A549 (cell line): Measurements from ENCODE around the gene ASIC2. TPM values are rescaled to one million over a fixed set of nuclear protein-coding genes. Genes with fewer than 3 reads are reported as not detected.
A peak's percentile ranks its signal among the peaks of the same experiment; 100 is the strongest.

Experiments used
- ATAC-seq, 2 experiments: fragments of 200-7000 bp in 1 of 2; fragments of >200 bp in 1 of 2; cut with Nextera tagmentation in 1 of 2; cut with Tn5 transposase in 1 of 2; 3 replicates each; pipeline versions ENCODE4 v1.8.0 to v1.9.1; 2018 to 2020; ENCODE audit warnings: mild to moderate bottlenecking in 1 of 2, moderate library complexity in 1 of 2
- CTCF ChIA-PET: fragments of 300-600 bp; sonication (Branson Sonifier 250); formaldehyde crosslinking; extraction: SDS; loops from one replicate; lab custom pipeline; 2021; ENCODE audit warnings: antibody characterized with exemption, inconsistent platforms; lab: Yijun Ruan, JAX
- POLR2A ChIA-PET: fragments of 350-600 bp; formaldehyde crosslinking; extraction: SDS; loops from one replicate; lab custom pipeline; 2021; ENCODE audit warnings: antibody characterized with exemption, inconsistent platforms; lab: Yijun Ruan, JAX
- DNase-seq, 2 experiments: peaks; one replicate each; pipeline versions ENCODE4 v3.0.0 to v3.0.0-alpha.2; 2011 to 2016; ENCODE audit warnings: low read depth in 1 of 2, low spot score in 1 of 2
- FAIRE-seq: peaks from 2 replicates; lab custom pipeline; 2011; peaks lifted over from hg19 to GRCh38; lab: Jason Lieb, UNC
- H3K27ac ChIP-seq, 2 experiments: fragments of >200 bp; sonication (Bioruptor Twin); formaldehyde crosslinking; 3 replicates each; pipeline ENCODE4 v1.5.1; 2016 to 2017
- H3K4me1 ChIP-seq: fragments of >200 bp; sonication (Bioruptor Twin); formaldehyde crosslinking; 3 replicates; pipeline ENCODE4 v1.6.1; 2016
- H3K4me2 ChIP-seq: fragments of >200 bp; sonication (Bioruptor Twin); formaldehyde crosslinking; 3 replicates; pipeline ENCODE4 v1.6.1; 2016
- H3K4me3 ChIP-seq: fragments of >200 bp; sonication (Bioruptor Twin); formaldehyde crosslinking; 3 replicates; pipeline ENCODE4 v1.5.1; 2016
- H3K9me3 ChIP-seq: fragments of >200 bp; sonication (Bioruptor Twin); formaldehyde crosslinking; 3 replicates; pipeline ENCODE4 v1.6.1; 2016
- BHLHE40 ChIP-seq: IDR thresholded peaks from 2 replicates; pipeline ENCODE4 v1.6.1; 2012; ENCODE audit warnings: low read depth, low read length, inconsistent platforms
- CHD2 ChIP-seq: fragments of 150-350 bp; IDR thresholded peaks from 2 replicates; pipeline ENCODE4 v1.6.1; 2014; ENCODE audit warnings: low read length; ENCODE audit not compliant: partially characterized antibody
- EHF ChIP-seq: fragments of 250-450 bp; sonication (Bioruptor Pico); IDR thresholded peaks from 2 replicates; pipeline ENCODE4 v1.5.0; 2020; ENCODE audit warnings: mild to moderate bottlenecking
- FOSB ChIP-seq: fragments of 250-450 bp; sonication (Bioruptor Pico); IDR thresholded peaks from 2 replicates; pipeline ENCODE4 v1.5.0; 2020; ENCODE audit warnings: mild to moderate bottlenecking, moderate library complexity
- FOSL2 ChIP-seq, 2 experiments: fragments of 450-650 bp in 1 of 2; fragments of >200 bp in 1 of 2; sonication (Bioruptor Twin) in 1 of 2; formaldehyde crosslinking; IDR thresholded peaks; 2 replicates each; pipeline versions ENCODE4 v1.5.0 to v1.6.1; 2016 to 2020; ENCODE audit warnings: mild to moderate bottlenecking in 1 of 2, moderate library complexity in 1 of 2
- HEYL ChIP-seq: fragments of 250-450 bp; sonication (Bioruptor Pico); IDR thresholded peaks from 2 replicates; pipeline ENCODE4 v1.8.0; 2021; ENCODE audit warnings: mild to moderate bottlenecking, moderate library complexity
- HOXB13 ChIP-seq: fragments of 250-450 bp; sonication (Bioruptor Pico); IDR thresholded peaks from 2 replicates; pipeline ENCODE4 v1.5.0; 2020; ENCODE audit warnings: low read depth, mild to moderate bottlenecking, moderate library complexity
- HOXB5 ChIP-seq: fragments of 250-450 bp; sonication (Bioruptor Pico); IDR thresholded peaks from 2 replicates; pipeline ENCODE4 v1.5.0; 2020; ENCODE audit warnings: mild to moderate bottlenecking, moderate library complexity
- JUN ChIP-seq, 2 experiments: fragments of >200 bp; sonication (Bioruptor Twin); formaldehyde crosslinking; IDR thresholded peaks; 2 replicates in 1 of 2; 3 replicates in 1 of 2; pipeline ENCODE4 v1.6.1; 2016 to 2017
- KDM5A ChIP-seq: fragments of 200-600 bp; sonication (generic); IDR thresholded peaks from 2 replicates; pipeline ENCODE4 v1.6.1; 2016; ENCODE audit warnings: antibody characterized with exemption, mild to moderate bottlenecking
- MAFK ChIP-seq: fragments of 450-650 bp; IDR thresholded peaks from 2 replicates; pipeline ENCODE4 v1.6.1; 2014; ENCODE audit not compliant: partially characterized antibody
- MAX ChIP-seq: IDR thresholded peaks from 2 replicates; pipeline ENCODE4 v1.6.1; 2012
- NPAS2 ChIP-seq: fragments of 250-450 bp; sonication (Bioruptor Pico); IDR thresholded peaks from 2 replicates; pipeline ENCODE4 v1.8.0; 2022; ENCODE audit warnings: mild to moderate bottlenecking, moderate library complexity, borderline replicate concordance
- NR3C1 ChIP-seq: fragments of >200 bp; sonication (Bioruptor Twin); formaldehyde crosslinking; IDR thresholded peaks from 3 replicates; pipeline ENCODE4 v1.6.1; 2017
- PHF8 ChIP-seq: fragments of 200-600 bp; sonication (generic); IDR thresholded peaks from 2 replicates; pipeline ENCODE4 v1.6.1; 2016; ENCODE audit warnings: low read depth, mild to moderate bottlenecking, antibody characterized with exemption, moderate library complexity, borderline replicate concordance
- RAD21 ChIP-seq, 2 experiments: fragments of >200 bp in 1 of 2; sonication (Bioruptor Twin) in 1 of 2; formaldehyde crosslinking in 1 of 2; IDR thresholded peaks in 1 of 2; conservative IDR thresholded peaks in 1 of 2; 2 replicates in 1 of 2; 3 replicates in 1 of 2; pipeline ENCODE4 v1.6.1; 2012 to 2018; ENCODE audit warnings: inconsistent platforms in 1 of 2
- RARB ChIP-seq: fragments of 250-450 bp; sonication (Bioruptor Pico); IDR thresholded peaks from 2 replicates; pipeline ENCODE4 v1.8.0; 2021; ENCODE audit warnings: mild to moderate bottlenecking, moderate library complexity
- TFCP2L1 ChIP-seq: fragments of 250-450 bp; sonication (Bioruptor Pico); IDR thresholded peaks from 2 replicates; pipeline ENCODE4 v1.5.0; 2021; ENCODE audit warnings: mild to moderate bottlenecking
- ZC3H11A ChIP-seq: fragments of 450-650 bp; IDR thresholded peaks from 2 replicates; pipeline ENCODE4 v1.6.1; 2014; ENCODE audit warnings: antibody characterized with exemption, mild to moderate bottlenecking
- WGBS: methylation state at CpG from one replicate; pipeline ENCODE4 v1.1.6; 2017; ENCODE audit errors: missing lambda C conversion rate; 5-methylcytosine and 5-hydroxymethylcytosine counted together
- polyA plus RNA-seq, 4 experiments: library from polyadenylated mRNA; depleted of rRNA in 3 of 4; stranded (reverse); fragments of >200 nt; fragmentation: RNase III in 1 of 4; extraction: RNeasy Plus Mini Kit Qiagen cat#74134 plus additional on column Dnase treatment in 1 of 4; gene quantifications; 2 replicates in 3 of 4; 3 replicates in 1 of 4; pipeline ENCODE4 v1.2.3, GENCODE V29; 2011 to 2017
- TF ChIP-seq, protein P1 (sequence below): IDR thresholded peaks from 2 replicates; pipeline ENCODE4 v1.6.1; 2012; ENCODE audit warnings: low read depth, borderline replicate concordance
- TF ChIP-seq, protein P2 (sequence below): fragments of 250-450 bp; sonication (Bioruptor Pico); IDR thresholded peaks from 2 replicates; pipeline ENCODE4 v1.5.0; 2021; ENCODE audit warnings: mild to moderate bottlenecking, moderate library complexity, borderline replicate concordance
- TF ChIP-seq, protein P3 (sequence below): fragments of >200 bp; sonication (Bioruptor Twin); formaldehyde crosslinking; IDR thresholded peaks from 2 replicates; pipeline ENCODE4 v1.6.1; 2016

ASIC2 gene
- polyA plus RNA-seq, 2 of the 4 experiments (the other 2 are of a cell fraction) = 1.5 to 1.9 TPM

- peak; percentile 61 for FAIRE-seq
- CTCF ChIA-PET = interaction anchor here (1.4 to 1.6 kb wide), 2 partner anchors 13 to 160 kb away, joined by 3 to 5 read pairs; no protein-coding TSS in a partner anchor
- no peak for TF ChIP-seq KDM5A
Observed at GRCh38 chr17:33300241-33300640, 7.1 kb upstream of the ASIC2 start.

GRCh38 chr17:33299115-33299514 lies 6.0 kb upstream of the ASIC2 start:
- WGBS = 3% methylated on average over 2 of the region's 2 CpGs
- H3K9me3 ChIP-seq = peaks cover 13% of the 10 kb centered on the region; the same call in 2 of the 3 replicates
- peak in 1 of 2 experiments; percentile 65; a peak in 3 of 6 replicates for ATAC-seq

More at GRCh38 chr17:33300241-33300640, 7.1 kb upstream of the ASIC2 start:
- no peak overlapping the region for H3K27ac ChIP-seq
- H3K4me1 ChIP-seq = no peaks in the 10 kb centered on the region
- POLR2A ChIA-PET = no interaction called here
- peaks cover 13% of the 10 kb centered on the region; the same call in 2 of the 3 replicates for H3K9me3 ChIP-seq
- no peak overlapping the region for H3K4me3 ChIP-seq
- no peak for ATAC-seq
- H3K4me2 ChIP-seq = no peak overlapping the region
- no peak for DNase-seq

DNA sequence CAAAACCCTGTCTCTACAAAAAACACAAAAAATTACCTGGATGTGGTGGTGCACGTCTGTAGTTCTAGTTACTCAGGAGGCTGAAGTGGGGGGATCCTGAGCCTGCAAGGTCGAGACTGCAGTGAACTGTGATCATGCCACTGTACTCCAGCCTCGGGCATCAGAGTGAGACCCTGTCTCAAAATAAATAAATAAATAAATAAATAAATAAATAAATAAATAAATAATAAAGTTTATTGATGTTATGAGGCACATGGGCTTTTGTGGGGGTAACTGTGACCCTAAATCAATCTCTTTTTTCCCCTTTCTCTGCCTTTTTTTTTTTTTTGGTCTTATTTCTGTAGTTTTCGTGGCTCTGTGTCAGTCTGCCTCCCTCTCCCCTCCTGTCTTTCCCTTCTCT lies 4.5 kb upstream of the ASIC2 start:
- H3K9me3 ChIP-seq = peaks cover 13% of the 10 kb centered on the region; the same call in 2 of the 3 replicates
- no peak for DNase-seq
- WGBS = 20% methylated on average over 4 of the region's 4 CpGs
- no peak overlapping the region for H3K4me2 ChIP-seq
- no peak for ATAC-seq
- H3K4me1 ChIP-seq = no peaks in the 10 kb centered on the region; the same call in 2 of the 3 replicates
- FAIRE-seq = no peak
- no peak for TF ChIP-seq FOSL2 (IDR thresholded peaks at IDR 0.05)
- no peak for TF ChIP-seq FOSL2 (CRISPR knock-in tag; IDR thresholded peaks at IDR 0.05)
- TF ChIP-seq NR3C1 = no peak
- peak; percentile 88 for TF ChIP-seq ZC3H11A
- TF ChIP-seq, all 56 proteins: peak for 1
- POLR2A ChIA-PET = no interaction called here
- H3K27ac ChIP-seq = no peak overlapping the region
- H3K4me3 ChIP-seq = no peak overlapping the region
- CTCF ChIA-PET = interaction anchor here (0.7 to 1.4 kb wide), 2 partner anchors 20 to 442 kb away, joined by 3 to 4 read pairs; no protein-coding TSS in a partner anchor

More at GRCh38 chr17:33299115-33299514, 6.0 kb upstream of the ASIC2 start:
- no peak for TF ChIP-seq FOSB
- Histone ChIP-seq H3K4me3 (no peak overlapping the region), H3K27ac (no peak overlapping the region), H3K4me1 (no peaks in the 10 kb centered on the region), H3K4me2 (no peak overlapping the region)
- DNase-seq (no peak), FAIRE-seq (no peak)
- ChIA-PET CTCF (no interaction called here), POLR2A (no interaction called here)

DNA sequence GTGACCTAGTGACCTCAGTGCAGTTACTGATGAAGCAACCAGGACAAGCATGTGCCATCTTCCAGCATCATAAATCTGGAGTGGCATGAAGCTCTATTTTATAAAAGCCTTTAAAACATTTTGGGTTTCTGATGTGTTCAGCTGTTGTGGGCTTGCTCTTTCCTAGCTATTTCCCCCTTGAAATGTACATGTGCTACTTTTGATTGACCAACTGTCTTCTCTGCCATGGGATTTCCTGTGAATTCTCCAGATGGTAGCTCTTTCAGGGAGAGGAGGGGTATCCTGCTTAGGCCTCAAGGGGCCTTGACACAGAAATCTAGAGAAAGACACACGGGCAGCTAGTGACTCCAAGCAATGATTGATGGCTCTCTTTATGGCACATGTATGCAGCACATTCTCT lies 1.9 kb upstream of the ASIC2 start:
- DNase-seq (no peak), FAIRE-seq (no peak), ATAC-seq (no peak)
- ChIA-PET POLR2A (no interaction called here), CTCF (interaction anchor here (1.0 to 2.0 kb wide), 9 partner anchors 11 to 297 kb away, joined by 3 to 7 read pairs (median 3); no protein-coding TSS in a partner anchor)
- H3K27ac ChIP-seq = no peak overlapping the region
- H3K9me3 ChIP-seq = peaks cover 10% of the 10 kb centered on the region; the same call in 2 of the 3 replicates
- H3K4me2 ChIP-seq = no peak overlapping the region
- TF ChIP-seq MAFK (no peak), EHF (CRISPR knock-in tag) (no peak), MAX (no peak), RAD21 (conservative IDR thresholded peaks at IDR 0.05 in 1 of 2, IDR thresholded peaks at IDR 0.05 in 1 of 2) (no peak), JUN (IDR thresholded peaks at IDR 0.05) (no peak), TFCP2L1 (CRISPR knock-in tag) (no peak), NPAS2 (CRISPR knock-in tag) (no peak), NR3C1 (no peak), PHF8 (no peak), BHLHE40 (no peak), HOXB13 (CRISPR knock-in tag) (no peak), RARB (no peak), HOXB5 (CRISPR knock-in tag) (no peak), CHD2 (no peak), HEYL (CRISPR knock-in tag) (no peak), ZC3H11A (no peak)
- TF ChIP-seq, protein P1, sequence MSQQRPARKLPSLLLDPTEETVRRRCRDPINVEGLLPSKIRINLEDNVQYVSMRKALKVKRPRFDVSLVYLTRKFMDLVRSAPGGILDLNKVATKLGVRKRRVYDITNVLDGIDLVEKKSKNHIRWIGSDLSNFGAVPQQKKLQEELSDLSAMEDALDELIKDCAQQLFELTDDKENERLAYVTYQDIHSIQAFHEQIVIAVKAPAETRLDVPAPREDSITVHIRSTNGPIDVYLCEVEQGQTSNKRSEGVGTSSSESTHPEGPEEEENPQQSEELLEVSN = no peak
- TF ChIP-seq, protein P2, sequence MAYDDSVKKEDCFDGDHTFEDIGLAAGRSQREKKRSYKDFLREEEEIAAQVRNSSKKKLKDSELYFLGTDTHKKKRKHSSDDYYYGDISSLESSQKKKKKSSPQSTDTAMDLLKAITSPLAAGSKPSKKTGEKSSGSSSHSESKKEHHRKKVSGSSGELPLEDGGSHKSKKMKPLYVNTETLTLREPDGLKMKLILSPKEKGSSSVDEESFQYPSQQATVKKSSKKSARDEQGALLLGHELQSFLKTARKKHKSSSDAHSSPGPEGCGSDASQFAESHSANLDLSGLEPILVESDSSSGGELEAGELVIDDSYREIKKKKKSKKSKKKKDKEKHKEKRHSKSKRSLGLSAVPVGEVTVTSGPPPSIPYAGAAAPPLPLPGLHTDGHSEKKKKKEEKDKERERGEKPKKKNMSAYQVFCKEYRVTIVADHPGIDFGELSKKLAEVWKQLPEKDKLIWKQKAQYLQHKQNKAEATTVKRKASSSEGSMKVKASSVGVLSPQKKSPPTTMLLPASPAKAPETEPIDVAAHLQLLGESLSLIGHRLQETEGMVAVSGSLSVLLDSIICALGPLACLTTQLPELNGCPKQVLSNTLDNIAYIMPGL = no peak
- TF ChIP-seq, protein P3, sequence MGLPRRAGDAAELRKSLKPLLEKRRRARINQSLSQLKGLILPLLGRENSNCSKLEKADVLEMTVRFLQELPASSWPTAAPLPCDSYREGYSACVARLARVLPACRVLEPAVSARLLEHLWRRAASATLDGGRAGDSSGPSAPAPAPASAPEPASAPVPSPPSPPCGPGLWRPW = no peak
- H3K4me3 ChIP-seq = no peak overlapping the region
- H3K4me1 ChIP-seq = no peaks in the 10 kb centered on the region; the same call in 1 of the 3 replicates
- 22% methylated on average over 1 of the region's 1 CpG for WGBS
